Liver (tissue), 9 donors: Measurements from ENCODE around the gene NXN. TPM values are rescaled to one million over a fixed set of nuclear protein-coding genes. Genes with fewer than 3 reads are reported as not detected.

Experiments
- DNase-seq: peaks from one replicate; pipeline ENCODE4 v3.0.0-alpha.2; 2017; ENCODE audit warnings: low spot score
- H3K27ac ChIP-seq, 2 donors: one replicate each; pipeline ENCODE4 v1.7.0; 2013; ENCODE audit warnings: inconsistent platforms in 2 of 2, low read length in 2 of 2, control low read depth in 1 of 2, low read depth in 1 of 2, mild to moderate bottlenecking in 1 of 2
- H3K27me3 ChIP-seq, 4 donors: one replicate each; pipeline versions ENCODE4 v1.6.1 to v1.7.0; 2013; ENCODE audit warnings: low read length in 3 of 4, inconsistent platforms in 1 of 4, mild to moderate bottlenecking in 1 of 4, moderate library complexity in 1 of 4; ENCODE audit not compliant: control insufficient read depth in 4 of 4, insufficient read depth in 4 of 4
- H3K36me3 ChIP-seq, 4 donors: one replicate each; pipeline versions ENCODE4 v1.6.1 to v1.7.0; 2013; ENCODE audit warnings: low read length in 3 of 4, mild to moderate bottlenecking in 3 of 4, low read depth in 1 of 4, moderate library complexity in 1 of 4; ENCODE audit not compliant: control insufficient read depth in 4 of 4, insufficient read depth in 3 of 4
- H3K4me1 ChIP-seq, 4 donors: one replicate each; pipeline versions ENCODE4 v1.6.1 to v1.7.0; 2013; ENCODE audit warnings: low read length in 3 of 4, mild to moderate bottlenecking in 3 of 4, moderate library complexity in 1 of 4; ENCODE audit not compliant: control insufficient read depth in 4 of 4, insufficient read depth in 4 of 4
- H3K4me3 ChIP-seq, 3 donors: one replicate each; pipeline versions ENCODE4 v1.6.1 to v1.7.0; 2013; ENCODE audit warnings: low read length in 3 of 3, control low read depth in 1 of 3, low read depth in 1 of 3, mild to moderate bottlenecking in 1 of 3
- H3K9ac ChIP-seq, 2 donors: one replicate each; pipeline ENCODE4 v1.7.0; 2013; ENCODE audit warnings: low read length in 2 of 2, mild to moderate bottlenecking in 2 of 2, moderate library complexity in 2 of 2, control low read depth in 1 of 2, low read depth in 1 of 2
- H3K9me3 ChIP-seq, 4 donors: one replicate each; pipeline versions ENCODE4 v1.6.1 to v1.7.0; 2013; ENCODE audit warnings: low read length in 3 of 4; ENCODE audit not compliant: control insufficient read depth in 4 of 4
- EGR1 ChIP-seq, 2 donors: IDR thresholded peaks; 2 replicates each; pipeline ENCODE4 v1.6.1; 2016 to 2018; ENCODE audit warnings: antibody characterized with exemption in 2 of 2, low read depth in 2 of 2
- FOXA2 ChIP-seq: IDR thresholded peaks from 2 replicates; pipeline ENCODE4 v1.6.1; 2016; ENCODE audit warnings: antibody characterized with exemption
- GABPA ChIP-seq, 2 donors: IDR thresholded peaks in 1 of 2; conservative IDR thresholded peaks in 1 of 2; 2 replicates each; pipeline ENCODE4 v1.6.1; 2016; ENCODE audit warnings: antibody characterized with exemption in 2 of 2, mild to moderate bottlenecking in 1 of 2, moderate library complexity in 1 of 2
- HNF4A ChIP-seq, 2 donors: conservative IDR thresholded peaks; 2 replicates each; pipeline ENCODE4 v1.6.1; 2016; ENCODE audit warnings: antibody characterized with exemption in 2 of 2, mild to moderate bottlenecking in 2 of 2
- HNF4G ChIP-seq: IDR thresholded peaks from 2 replicates; pipeline ENCODE4 v1.6.1; 2016; ENCODE audit warnings: antibody characterized with exemption
- JUND ChIP-seq, 2 donors: IDR thresholded peaks; 2 replicates each; pipeline ENCODE4 v1.6.1; 2016; ENCODE audit warnings: antibody characterized with exemption in 2 of 2
- NR2F2 ChIP-seq: IDR thresholded peaks from 2 replicates; pipeline ENCODE4 v1.6.1; 2016; ENCODE audit warnings: antibody characterized with exemption
- RAD21 ChIP-seq, 2 donors: IDR thresholded peaks; 2 replicates each; pipeline ENCODE4 v1.6.1; 2016; ENCODE audit warnings: antibody characterized with exemption in 2 of 2, mild to moderate bottlenecking in 2 of 2
- RXRA ChIP-seq, 2 donors: IDR thresholded peaks; 2 replicates each; pipeline ENCODE4 v1.6.1; 2017 to 2018; ENCODE audit warnings: antibody characterized with exemption in 2 of 2, mild to moderate bottlenecking in 1 of 2
- SP1 ChIP-seq: IDR thresholded peaks from 2 replicates; pipeline ENCODE4 v1.6.1; 2018; ENCODE audit warnings: antibody characterized with exemption, mild to moderate bottlenecking
- TAF1 ChIP-seq: conservative IDR thresholded peaks from 2 replicates; pipeline ENCODE4 v1.6.1; 2016; ENCODE audit warnings: antibody characterized with exemption, mild to moderate bottlenecking
- YY1 ChIP-seq: IDR thresholded peaks from 2 replicates; pipeline ENCODE4 v1.6.1; 2016; ENCODE audit warnings: antibody characterized with exemption, mild to moderate bottlenecking
- WGBS: extraction: QIAGEN DNeasy Blood & Tissue Kit; methylation state at CpG from one replicate; pipeline ENCODE4 v1.1.7; 2013; 5-methylcytosine and 5-hydroxymethylcytosine counted together
- polyA plus RNA-seq, 2 donors: library from polyadenylated mRNA; stranded (reverse) in 1 of 2; unstranded in 1 of 2; fragments of 200-250 nt in 1 of 2; fragments of >200 nt in 1 of 2; fragmentation: Nextera tagmentation in 1 of 2; extraction: Ambion mirVana in 1 of 2; gene quantifications; one replicate each; pipeline versions ENCODE4 v1.2.1 to v1.2.3, GENCODE V29; 2013 to 2015
- total RNA-seq, 2 donors: library from RNA; depleted of rRNA; stranded (reverse); fragments of >200 nt; gene quantifications; one replicate each; pipeline ENCODE4 v1.2.3, GENCODE V29; 2014
- TF ChIP-seq, protein P1 (sequence below): IDR thresholded peaks from 2 replicates; pipeline ENCODE4 v1.6.1; 2016; ENCODE audit warnings: antibody characterized with exemption
- TF ChIP-seq, protein P2 (sequence below): IDR thresholded peaks from 2 replicates; pipeline ENCODE4 v1.6.1; 2016; ENCODE audit warnings: antibody characterized with exemption
- TF ChIP-seq, protein P3 (sequence below): IDR thresholded peaks from 2 replicates; pipeline ENCODE4 v1.6.1; 2016; ENCODE audit warnings: antibody characterized with exemption
- donor health status: healthy.
- donor health status: healthy.
- donor health status: healthy.
- donor health status: healthy.
- donor health status: healthy.

Gene NXN
- total and polyA plus RNA-seq, 4 donors, result 2.3 to 4.5 (median 3.3) TPM

DNA sequence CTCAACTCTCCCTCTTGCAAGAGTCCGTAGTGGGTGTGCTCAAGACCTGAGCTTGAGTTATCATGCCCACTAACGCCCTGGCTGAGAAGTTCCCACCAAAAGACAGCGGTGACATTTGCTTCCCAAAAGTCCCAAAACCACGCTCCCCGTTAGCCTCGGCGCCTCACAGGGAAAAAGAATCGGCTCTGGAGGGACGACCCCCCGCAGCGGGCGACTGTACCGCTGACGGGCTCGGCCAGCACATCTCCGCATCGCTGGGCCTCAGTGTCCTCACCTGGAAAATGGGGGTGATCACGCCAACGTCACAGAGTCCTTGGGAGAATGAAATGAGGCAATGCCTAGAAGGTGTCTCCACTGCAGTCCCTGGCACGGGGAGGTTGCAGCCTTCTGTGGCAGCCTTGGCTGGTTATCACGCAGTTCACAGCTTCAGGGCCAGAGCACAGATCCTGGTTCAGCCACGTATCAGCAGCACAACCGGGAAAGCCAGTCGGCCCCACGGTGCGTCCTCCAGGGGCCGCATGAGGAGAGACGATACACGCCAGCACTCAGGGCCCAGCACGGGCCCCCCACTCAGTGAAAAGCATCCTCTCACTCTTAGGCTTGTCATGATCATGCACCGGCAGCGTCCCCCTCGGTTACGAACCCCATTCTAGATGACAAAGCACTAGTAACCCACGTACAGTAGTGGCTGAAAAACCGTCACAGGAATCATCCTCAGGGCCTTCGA lies 32.9 kb downstream of the NXN start:
- H3K4me1 ChIP-seq, result no peaks in the 10 kb centered on the region
- WGBS, result 94% methylated on average over 37 of the region's 37 CpGs
- H3K9ac ChIP-seq, result no peak overlapping the region
- no peaks in the 10 kb centered on the region for H3K27me3 ChIP-seq
- no peak for DNase-seq
- no peaks in the 10 kb centered on the region for H3K36me3 ChIP-seq
- TF ChIP-seq HNF4A (conservative IDR thresholded peaks at IDR 0.05), result no peak
- no peak for TF ChIP-seq HNF4G
- no peak for TF ChIP-seq RXRA (IDR thresholded peaks at IDR 0.05)
- TF ChIP-seq NR2F2, result no peak
- TF ChIP-seq, protein P1, sequence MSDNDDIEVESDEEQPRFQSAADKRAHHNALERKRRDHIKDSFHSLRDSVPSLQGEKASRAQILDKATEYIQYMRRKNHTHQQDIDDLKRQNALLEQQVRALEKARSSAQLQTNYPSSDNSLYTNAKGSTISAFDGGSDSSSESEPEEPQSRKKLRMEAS, result no peak
- TF ChIP-seq FOXA2, result no peak
- TF ChIP-seq EGR1 (IDR thresholded peaks at IDR 0.05; ENCODE audit: low read depth in 2 of 2), result no peak
- no peak for TF ChIP-seq RAD21 (IDR thresholded peaks at IDR 0.05)
- no peak for TF ChIP-seq JUND (IDR thresholded peaks at IDR 0.05)
- TF ChIP-seq, protein P2, sequence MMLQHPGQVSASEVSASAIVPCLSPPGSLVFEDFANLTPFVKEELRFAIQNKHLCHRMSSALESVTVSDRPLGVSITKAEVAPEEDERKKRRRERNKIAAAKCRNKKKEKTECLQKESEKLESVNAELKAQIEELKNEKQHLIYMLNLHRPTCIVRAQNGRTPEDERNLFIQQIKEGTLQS, result no peak
- H3K4me3 ChIP-seq, result no peak overlapping the region
- H3K9me3 ChIP-seq, result no peaks in the 10 kb centered on the region
- H3K27ac ChIP-seq, result no peak overlapping the region

DNA sequence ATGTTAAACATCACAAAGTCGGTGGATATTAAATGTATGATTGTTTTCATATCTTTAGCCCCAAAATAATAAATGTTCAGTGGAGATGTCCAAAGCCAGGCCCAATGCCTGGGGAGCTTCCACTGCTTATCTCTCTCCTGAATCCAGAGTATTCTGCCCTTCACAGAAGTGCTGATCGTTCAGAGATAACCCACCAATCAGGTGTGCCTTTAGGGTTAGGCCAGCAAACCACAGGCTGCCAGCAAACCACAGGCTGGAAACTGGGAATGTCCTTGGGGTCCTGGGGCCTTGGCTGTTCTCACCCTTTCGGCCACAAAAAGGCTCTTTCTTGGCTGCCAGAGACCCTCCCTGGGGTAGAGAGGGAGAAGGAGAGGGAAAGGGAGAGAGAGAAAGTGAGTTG lies 33.9 kb downstream of the NXN start:
- Histone ChIP-seq H3K27me3 (no peaks in the 10 kb centered on the region), H3K9me3 (no peaks in the 10 kb centered on the region), H3K9ac (no peak overlapping the region), H3K4me1 (no peaks in the 10 kb centered on the region), H3K4me3 (no peak overlapping the region), H3K36me3 (no peaks in the 10 kb centered on the region), H3K27ac (no peak overlapping the region)
- WGBS, result 75% methylated on average over 3 of the region's 3 CpGs
- TF ChIP-seq GABPA (IDR thresholded peaks at IDR 0.05 in 1 of 2, conservative IDR thresholded peaks at IDR 0.05 in 1 of 2) (no peak), HNF4G (no peak), HNF4A (conservative IDR thresholded peaks at IDR 0.05) (no peak)
- TF ChIP-seq, protein P2, result no peak
- no peak for DNase-seq

DNA sequence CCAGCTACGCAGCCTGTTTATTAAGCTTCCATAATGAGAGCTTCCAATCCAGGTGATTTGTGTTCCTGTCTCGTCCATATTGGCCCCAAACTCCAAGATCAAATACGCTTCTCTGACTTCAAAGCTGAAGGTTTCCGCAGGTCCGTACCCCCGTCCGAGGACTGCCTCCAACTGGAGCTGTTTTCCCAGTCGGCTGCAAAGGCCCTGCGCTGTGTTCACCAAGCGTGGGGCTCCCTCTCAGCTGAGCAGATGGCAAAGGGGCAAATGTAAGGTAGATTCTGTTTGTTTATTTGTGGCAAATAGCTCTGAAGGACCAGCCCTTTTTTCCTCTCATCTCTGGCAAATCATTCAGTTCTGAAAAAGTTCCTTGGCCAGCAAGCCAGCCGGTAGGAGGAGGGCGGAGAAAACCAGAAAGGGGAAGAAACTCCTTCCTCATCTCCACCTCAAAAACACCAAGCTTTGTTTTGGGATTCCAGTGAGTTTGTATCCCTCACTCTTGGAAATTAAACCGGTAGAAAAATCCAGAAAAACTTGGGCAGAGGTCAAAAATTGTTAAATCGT lies 35.2 kb downstream of the NXN start:
- Histone ChIP-seq H3K27ac (no peak overlapping the region), H3K36me3 (no peaks in the 10 kb centered on the region), H3K4me3 (no peak overlapping the region), H3K9me3 (no peaks in the 10 kb centered on the region), H3K4me1 (no peaks in the 10 kb centered on the region), H3K27me3 (no peaks in the 10 kb centered on the region), H3K9ac (no peak overlapping the region)
- WGBS, result 73% methylated on average over 14 of the region's 14 CpGs
- TF ChIP-seq NR2F2 (no peak), HNF4G (no peak), GABPA (IDR thresholded peaks at IDR 0.05 in 1 of 2, conservative IDR thresholded peaks at IDR 0.05 in 1 of 2) (no peak), JUND (IDR thresholded peaks at IDR 0.05) (no peak), YY1 (no peak), RAD21 (IDR thresholded peaks at IDR 0.05) (no peak), FOXA2 (no peak), SP1 (no peak), TAF1 (no peak)
- TF ChIP-seq, protein P3, sequence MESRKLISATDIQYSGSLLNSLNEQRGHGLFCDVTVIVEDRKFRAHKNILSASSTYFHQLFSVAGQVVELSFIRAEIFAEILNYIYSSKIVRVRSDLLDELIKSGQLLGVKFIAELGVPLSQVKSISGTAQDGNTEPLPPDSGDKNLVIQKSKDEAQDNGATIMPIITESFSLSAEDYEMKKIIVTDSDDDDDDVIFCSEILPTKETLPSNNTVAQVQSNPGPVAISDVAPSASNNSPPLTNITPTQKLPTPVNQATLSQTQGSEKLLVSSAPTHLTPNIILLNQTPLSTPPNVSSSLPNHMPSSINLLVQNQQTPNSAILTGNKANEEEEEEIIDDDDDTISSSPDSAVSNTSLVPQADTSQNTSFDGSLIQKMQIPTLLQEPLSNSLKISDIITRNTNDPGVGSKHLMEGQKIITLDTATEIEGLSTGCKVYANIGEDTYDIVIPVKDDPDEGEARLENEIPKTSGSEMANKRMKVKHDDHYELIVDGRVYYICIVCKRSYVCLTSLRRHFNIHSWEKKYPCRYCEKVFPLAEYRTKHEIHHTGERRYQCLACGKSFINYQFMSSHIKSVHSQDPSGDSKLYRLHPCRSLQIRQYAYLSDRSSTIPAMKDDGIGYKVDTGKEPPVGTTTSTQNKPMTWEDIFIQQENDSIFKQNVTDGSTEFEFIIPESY, result no peak
- TF ChIP-seq, protein P2, result no peak
- TF ChIP-seq, protein P1, result no peak
- DNase-seq, result no peak
